Measurements from ENCODE around the gene RIOK2. TPM values are rescaled to one million over a fixed set of nuclear protein-coding genes. Genes with fewer than 3 reads are reported as not detected.
A peak's percentile ranks its signal among the peaks of the same experiment; 100 is the strongest.

The RIOK2 gene
- total and polyA plus RNA-seq, 4 experiments from 2014 or later: 17.9 to 40.8 (median 32.5) TPM

DNA sequence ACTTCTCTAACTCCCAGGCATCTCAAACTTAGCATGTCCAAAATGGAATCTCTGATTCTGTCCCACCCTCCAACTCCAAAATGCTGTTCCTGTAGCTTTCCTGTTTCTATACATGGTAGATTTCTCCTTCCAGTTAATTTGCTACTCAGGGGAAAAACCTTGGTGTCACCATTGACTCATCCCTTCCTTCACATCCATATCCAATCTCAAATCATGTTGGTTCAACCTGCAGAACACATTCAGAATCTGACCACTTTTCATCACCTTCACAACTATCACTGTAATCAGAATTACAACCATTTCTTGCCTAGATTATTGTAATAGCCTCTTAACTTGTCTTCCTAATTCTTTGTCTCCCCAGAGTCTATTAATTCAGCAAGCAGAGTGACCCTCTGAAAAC lies 10.8 kb downstream of the RIOK2 start:
- Histone ChIP-seq H3K9me3 (ENCODE audit: control insufficient read depth in 1 of 2, low read length in 2 of 2) (no peaks in the 10 kb centered on the region), H3K4me3 (ENCODE audit: low read length in 2 of 2) (no peak overlapping the region), H3K27ac (ENCODE audit: low read depth, low read length) (no peak overlapping the region), H3K27me3 (ENCODE audit: insufficient read depth, low read length) (no peaks in the 10 kb centered on the region), H3K4me1 (ENCODE audit: insufficient read depth, low read length) (peaks cover 8% of the 10 kb centered on the region), H3K36me3 (ENCODE audit: insufficient read depth, low read length) (peaks cover 57% of the 10 kb centered on the region)
- peaks cover 14 to 18% (median 14%) of the 10 kb centered on the region in 4 donors for H3K4me1 Mint-ChIP-seq
- ChIA-PET POLR2A (ENCODE audit: partially characterized antibody) (no interaction called here), CTCF (ENCODE audit: partially characterized antibody) (no interaction called here)
- intact Hi-C loops (cut with micrococcal nuclease): no loop called here
- DNase-seq: no peak
- H3K27ac Mint-ChIP-seq: peak overlapping the region in 3 of 7 donors; percentile 3 to 62 (median 22)
- H3K9me3 Mint-ChIP-seq: no peaks in the 10 kb centered on the region
- peak overlapping the region in 1 of 8 donors; percentile 6 for H3K4me3 Mint-ChIP-seq
- H3K27me3 Mint-ChIP-seq: no peaks in the 10 kb centered on the region
- H3K36me3 Mint-ChIP-seq: peaks cover 44 to 75% of the 10 kb centered on the region in 2 donors

DNA sequence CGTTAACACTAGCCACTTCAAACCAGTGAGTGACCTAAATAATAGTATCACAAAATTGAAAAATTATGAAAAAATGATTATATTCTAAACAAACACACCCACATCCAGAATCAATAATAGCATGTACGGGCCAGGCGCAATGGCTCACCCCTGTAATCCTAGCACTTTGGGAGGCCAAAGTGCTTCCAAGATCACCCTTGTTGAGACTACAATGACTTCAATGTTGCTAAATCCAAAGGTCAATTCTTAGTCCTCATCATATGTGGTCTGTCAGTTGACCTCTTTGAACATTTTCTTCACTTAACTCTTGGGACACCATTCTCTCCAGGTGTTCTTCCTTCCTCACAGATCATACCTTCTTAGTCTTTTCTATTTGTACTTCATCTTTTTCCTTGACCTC lies 11.3 kb downstream of the RIOK2 start:
- H3K4me3 ChIP-seq (ENCODE audit: low read length in 2 of 2): no peak overlapping the region
- peaks cover 40 to 73% of the 10 kb centered on the region in 2 donors for H3K36me3 Mint-ChIP-seq
- peaks cover 52% of the 10 kb centered on the region for H3K36me3 ChIP-seq (ENCODE audit: insufficient read depth, low read length)
- no peak overlapping the region for H3K27ac ChIP-seq (ENCODE audit: low read depth, low read length)
- intact Hi-C loops (cut with micrococcal nuclease): no loop called here
- no peaks in the 10 kb centered on the region for H3K9me3 Mint-ChIP-seq
- no peaks in the 10 kb centered on the region for H3K9me3 ChIP-seq (ENCODE audit: control insufficient read depth in 1 of 2, low read length in 2 of 2)
- H3K27me3 ChIP-seq (ENCODE audit: insufficient read depth, low read length): no peaks in the 10 kb centered on the region
- ChIA-PET POLR2A (ENCODE audit: partially characterized antibody) (no interaction called here), CTCF (ENCODE audit: partially characterized antibody) (interaction anchor here (2.2 kb wide), 1 partner anchor 10 kb away, joined by 13 read pairs; no protein-coding TSS in a partner anchor)
- H3K4me1 Mint-ChIP-seq: peaks cover 14 to 18% (median 15%) of the 10 kb centered on the region in 4 donors
- H3K4me3 Mint-ChIP-seq: no peak overlapping the region
- H3K27ac Mint-ChIP-seq: peak overlapping the region in 3 of 7 donors; percentile 3 to 62 (median 14)
- peaks cover 12% of the 10 kb centered on the region for H3K4me1 ChIP-seq (ENCODE audit: insufficient read depth, low read length)
- H3K27me3 Mint-ChIP-seq: no peaks in the 10 kb centered on the region
- no peak for DNase-seq

DNA sequence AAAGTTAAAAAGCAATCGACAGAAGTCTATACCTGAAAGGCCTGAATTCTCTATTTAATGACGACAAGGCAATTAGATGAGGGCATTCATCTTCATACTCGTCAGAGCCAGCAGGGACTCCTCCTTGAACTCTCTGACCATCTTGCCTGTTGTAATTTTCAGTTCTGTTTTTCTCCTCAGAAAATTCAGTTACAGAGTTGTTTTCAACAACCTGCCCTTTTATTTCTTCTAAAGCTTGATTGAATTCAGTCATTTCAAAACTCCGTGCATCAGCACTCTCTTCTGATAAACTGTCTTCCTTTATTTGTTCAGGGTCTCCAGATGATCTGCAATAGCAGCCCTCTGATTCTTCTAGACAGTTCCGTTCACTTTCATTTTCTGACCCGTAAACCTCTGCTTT lies 15.6 kb downstream of the RIOK2 start:
- Mint-ChIP-seq H3K27me3 (no peaks in the 10 kb centered on the region), H3K36me3 (peaks cover 31 to 64% of the 10 kb centered on the region in 2 donors), H3K27ac (peak overlapping the region; percentile 83 to 95 (median 90)), H3K4me1 (peaks cover 11 to 27% (median 15%) of the 10 kb centered on the region in 4 donors), H3K9me3 (no peaks in the 10 kb centered on the region), H3K4me3 (peak overlapping the region in 7 of 8 donors; percentile 25 to 94 (median 78))
- Histone ChIP-seq H3K27me3 (ENCODE audit: insufficient read depth, low read length) (no peaks in the 10 kb centered on the region), H3K4me1 (ENCODE audit: insufficient read depth, low read length) (peaks cover 12% of the 10 kb centered on the region), H3K4me3 (ENCODE audit: low read length in 2 of 2) (no peak overlapping the region), H3K36me3 (ENCODE audit: insufficient read depth, low read length) (peaks cover 38% of the 10 kb centered on the region), H3K27ac (ENCODE audit: low read depth, low read length) (peak overlapping the region; percentile 20), H3K9me3 (ENCODE audit: control insufficient read depth in 1 of 2, low read length in 2 of 2) (no peaks in the 10 kb centered on the region)
- no peak for DNase-seq
- CTCF ChIA-PET (ENCODE audit: partially characterized antibody): interaction anchor here (1.3 to 5.1 kb wide), 3 partner anchors 13 to 415 kb away, joined by 4 to 30 read pairs (median 5); no protein-coding TSS in a partner anchor
- POLR2A ChIA-PET (ENCODE audit: partially characterized antibody): no interaction called here
- intact Hi-C loops (cut with micrococcal nuclease): loop anchor here (10.0 kb wide), 1 partner anchor 1523 kb away; the partner anchor contains the start of gene RFESD

- Mint-ChIP-seq H3K4me1 (peaks cover 11 to 27% (median 14%) of the 10 kb centered on the region in 4 donors), H3K36me3 (peaks cover 27 to 60% of the 10 kb centered on the region in 2 donors), H3K27ac (peak overlapping the region in 5 of 7 donors; percentile 0 to 70 (median 57)), H3K4me3 (no peak overlapping the region), H3K9me3 (no peaks in the 10 kb centered on the region), H3K27me3 (no peaks in the 10 kb centered on the region)
- ChIA-PET CTCF (ENCODE audit: partially characterized antibody) (interaction anchor here (0.8 to 9.6 kb wide), 5 partner anchors 15 to 551 kb away, joined by 3 to 104 read pairs (median 6); no protein-coding TSS in a partner anchor), POLR2A (ENCODE audit: partially characterized antibody) (no interaction called here)
- no peaks in the 10 kb centered on the region for H3K27me3 ChIP-seq (ENCODE audit: insufficient read depth, low read length)
- H3K27ac ChIP-seq (ENCODE audit: low read depth, low read length): no peak overlapping the region
- H3K36me3 ChIP-seq (ENCODE audit: insufficient read depth, low read length): peaks cover 32% of the 10 kb centered on the region
- H3K4me3 ChIP-seq (ENCODE audit: low read length in 2 of 2): no peak overlapping the region
- intact Hi-C loops (cut with micrococcal nuclease): loop anchor here (10.0 kb wide), 1 partner anchor 1521 kb away; the partner anchor contains the start of gene RFESD
- peaks cover 12% of the 10 kb centered on the region for H3K4me1 ChIP-seq (ENCODE audit: insufficient read depth, low read length)
- no peak for DNase-seq
- H3K9me3 ChIP-seq (ENCODE audit: control insufficient read depth in 1 of 2, low read length in 2 of 2): no peaks in the 10 kb centered on the region
Observed at GRCh38 chr5:97165726-97166125, 17.3 kb downstream of the RIOK2 start.

DNA sequence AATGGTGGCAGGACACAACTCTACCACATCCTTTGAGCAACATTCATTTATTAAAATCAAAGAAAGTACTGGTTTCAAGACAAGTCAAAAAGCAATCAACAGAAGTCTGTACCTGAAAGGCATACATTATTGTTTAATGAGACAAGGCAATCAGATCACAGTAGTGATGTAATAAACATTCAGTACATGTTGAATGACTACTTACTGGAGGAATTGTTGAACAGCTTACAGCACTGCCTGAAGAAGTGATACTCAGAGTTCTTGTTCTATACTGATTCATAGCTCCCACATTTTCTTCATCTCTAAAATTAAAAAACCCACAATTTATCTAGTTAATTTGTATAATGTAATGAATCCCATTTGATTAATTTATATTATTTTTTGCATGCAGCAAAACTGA lies 18.2 kb downstream of the RIOK2 start:
- ChIA-PET POLR2A (ENCODE audit: partially characterized antibody) (no interaction called here), CTCF (ENCODE audit: partially characterized antibody) (interaction anchor here (0.9 to 9.6 kb wide), 8 partner anchors 16 to 820 kb away, joined by 3 to 218 read pairs (median 9); partner anchors contain the start of gene ERAP2)
- Histone ChIP-seq H3K4me3 (ENCODE audit: low read length in 2 of 2) (no peak overlapping the region), H3K27ac (ENCODE audit: low read depth, low read length) (no peak overlapping the region), H3K4me1 (ENCODE audit: insufficient read depth, low read length) (peaks cover 12% of the 10 kb centered on the region), H3K36me3 (ENCODE audit: insufficient read depth, low read length) (peaks cover 31% of the 10 kb centered on the region), H3K9me3 (ENCODE audit: control insufficient read depth in 1 of 2, low read length in 2 of 2) (no peaks in the 10 kb centered on the region), H3K27me3 (ENCODE audit: insufficient read depth, low read length) (no peaks in the 10 kb centered on the region)
- intact Hi-C loops (cut with micrococcal nuclease): loop anchor here (5.0 to 10.0 kb wide), 6 partner anchors 168 to 1662 kb away; partner anchors contain the start of genes ERAP1 and RFESD
- Mint-ChIP-seq H3K4me1 (peaks cover 11 to 27% (median 14%) of the 10 kb centered on the region in 4 donors), H3K27me3 (no peaks in the 10 kb centered on the region), H3K27ac (peak overlapping the region in 6 of 7 donors; percentile 19 to 57 (median 34)), H3K9me3 (no peaks in the 10 kb centered on the region), H3K36me3 (peaks cover 36 to 61% of the 10 kb centered on the region in 2 donors), H3K4me3 (no peak overlapping the region)
- DNase-seq: no peak

GRCh38 chr5:97163790-97164285 lies 19.2 kb downstream of the RIOK2 start:
- peaks cover 12% of the 10 kb centered on the region for H3K4me1 ChIP-seq (ENCODE audit: insufficient read depth, low read length)
- no peak overlapping the region for H3K4me3 ChIP-seq (ENCODE audit: low read length in 2 of 2)
- ChIA-PET CTCF (ENCODE audit: partially characterized antibody) (interaction anchor here (0.7 to 9.6 kb wide), 16 partner anchors 10 to 819 kb away, joined by 3 to 218 read pairs (median 4); partner anchors contain the start of genes ERAP2 and RIOK2), POLR2A (ENCODE audit: partially characterized antibody) (interaction anchor here (1.5 kb wide), 1 partner anchor 413 kb away, joined by 3 read pairs; no protein-coding TSS in a partner anchor)
- no peak overlapping the region for H3K27ac ChIP-seq (ENCODE audit: low read depth, low read length)
- H3K27ac Mint-ChIP-seq: peak overlapping the region in 2 of 7 donors; percentile 41 to 62
- H3K36me3 Mint-ChIP-seq: peaks cover 43 to 58% of the 10 kb centered on the region in 2 donors
- peaks cover 0 to 4% (median 0%) of the 10 kb centered on the region in 8 donors for H3K9me3 Mint-ChIP-seq
- H3K36me3 ChIP-seq (ENCODE audit: insufficient read depth, low read length): peaks cover 23% of the 10 kb centered on the region
- peaks cover 11 to 27% (median 12%) of the 10 kb centered on the region in 4 donors for H3K4me1 Mint-ChIP-seq
- H3K9me3 ChIP-seq (ENCODE audit: control insufficient read depth in 1 of 2, low read length in 2 of 2): no peaks in the 10 kb centered on the region
- intact Hi-C loops (cut with micrococcal nuclease): loop anchor here (1.0 to 10.0 kb wide), 8 partner anchors 167 to 1663 kb away; partner anchors contain the start of genes ERAP1 and RFESD
- no peaks in the 10 kb centered on the region for H3K27me3 Mint-ChIP-seq
- H3K27me3 ChIP-seq (ENCODE audit: insufficient read depth, low read length): no peaks in the 10 kb centered on the region
- no peak for DNase-seq
- no peak overlapping the region for H3K4me3 Mint-ChIP-seq

DNA sequence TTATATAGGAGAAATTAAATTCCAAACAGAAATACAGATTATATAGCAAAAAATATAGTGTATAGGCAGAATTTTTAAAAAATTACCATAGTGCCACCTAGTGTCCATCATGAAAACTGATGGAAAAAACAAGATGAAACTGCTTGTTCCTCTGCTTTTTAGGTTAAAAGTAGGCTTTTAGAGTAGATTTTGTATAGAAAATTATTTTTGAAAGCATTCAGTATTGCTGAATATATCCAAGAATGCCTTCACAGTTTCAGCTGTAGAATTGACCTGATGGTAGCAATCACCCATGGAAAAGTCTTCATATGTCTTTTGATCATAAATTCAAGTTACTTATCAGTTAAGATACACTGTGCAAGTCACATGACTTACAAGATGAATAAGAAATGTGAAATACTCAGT lies 19.7 kb downstream of the RIOK2 start:
- H3K9me3 Mint-ChIP-seq: peaks cover 0 to 9% (median 3%) of the 10 kb centered on the region in 8 donors
- H3K27ac Mint-ChIP-seq: peak overlapping the region in 1 of 7 donors; percentile 62
- peaks cover 42 to 58% of the 10 kb centered on the region in 2 donors for H3K36me3 Mint-ChIP-seq
- H3K27ac ChIP-seq (ENCODE audit: low read depth, low read length): no peak overlapping the region
- peaks cover 19% of the 10 kb centered on the region for H3K36me3 ChIP-seq (ENCODE audit: insufficient read depth, low read length)
- peaks cover 8 to 27% (median 12%) of the 10 kb centered on the region in 4 donors for H3K4me1 Mint-ChIP-seq
- H3K27me3 Mint-ChIP-seq: no peaks in the 10 kb centered on the region
- intact Hi-C loops (cut with micrococcal nuclease): loop anchor here (1.0 to 10.0 kb wide), 8 partner anchors 166 to 1664 kb away; partner anchors contain the start of genes ERAP1 and RFESD
- H3K9me3 ChIP-seq (ENCODE audit: control insufficient read depth in 1 of 2, low read length in 2 of 2): no peaks in the 10 kb centered on the region
- no peak overlapping the region for H3K4me3 ChIP-seq (ENCODE audit: low read length in 2 of 2)
- H3K4me1 ChIP-seq (ENCODE audit: insufficient read depth, low read length): peaks cover 12% of the 10 kb centered on the region
- ChIA-PET POLR2A (ENCODE audit: partially characterized antibody) (interaction anchor here (1.5 kb wide), 1 partner anchor 412 kb away, joined by 3 read pairs; no protein-coding TSS in a partner anchor), CTCF (ENCODE audit: partially characterized antibody) (interaction anchor here (0.7 to 9.6 kb wide), 19 partner anchors 10 to 549 kb away, joined by 3 to 218 read pairs (median 4); partner anchors contain the start of genes ERAP2 and LIX1)
- peak in 4 of 5 donors; percentile 23 to 41 (median 32) for DNase-seq
- no peaks in the 10 kb centered on the region for H3K27me3 ChIP-seq (ENCODE audit: insufficient read depth, low read length)
- H3K4me3 Mint-ChIP-seq: no peak overlapping the region
